Activated naive CD4-positive, alpha-beta T cell treated with anti-CD3 and anti-CD28 coated beads, Interleukin-2, amount 50 U/mL, for 24 hours (primary cell): Measurements from ENCODE around the gene ZP1.

Experiments used
- H3K27ac Mint-ChIP-seq: one replicate; pipeline ENCODE4 v1.8.0; 2021; ENCODE audit warnings: mild to moderate bottlenecking, mixed read lengths
- H3K27me3 Mint-ChIP-seq: one replicate; pipeline ENCODE4 v1.8.0; 2021; ENCODE audit warnings: mixed read lengths
- H3K36me3 Mint-ChIP-seq: one replicate; pipeline ENCODE4 v1.8.0; 2021; ENCODE audit warnings: mixed read lengths
- H3K4me1 Mint-ChIP-seq: one replicate; pipeline ENCODE4 v1.8.0; 2021; ENCODE audit warnings: mixed read lengths
- H3K4me3 Mint-ChIP-seq: one replicate; pipeline ENCODE4 v1.8.0; 2021; ENCODE audit warnings: mild to moderate bottlenecking, mixed read lengths
- H3K9me3 Mint-ChIP-seq: one replicate; pipeline ENCODE4 v1.8.0; 2021; ENCODE audit warnings: mixed read lengths

The ZP1 gene

DNA sequence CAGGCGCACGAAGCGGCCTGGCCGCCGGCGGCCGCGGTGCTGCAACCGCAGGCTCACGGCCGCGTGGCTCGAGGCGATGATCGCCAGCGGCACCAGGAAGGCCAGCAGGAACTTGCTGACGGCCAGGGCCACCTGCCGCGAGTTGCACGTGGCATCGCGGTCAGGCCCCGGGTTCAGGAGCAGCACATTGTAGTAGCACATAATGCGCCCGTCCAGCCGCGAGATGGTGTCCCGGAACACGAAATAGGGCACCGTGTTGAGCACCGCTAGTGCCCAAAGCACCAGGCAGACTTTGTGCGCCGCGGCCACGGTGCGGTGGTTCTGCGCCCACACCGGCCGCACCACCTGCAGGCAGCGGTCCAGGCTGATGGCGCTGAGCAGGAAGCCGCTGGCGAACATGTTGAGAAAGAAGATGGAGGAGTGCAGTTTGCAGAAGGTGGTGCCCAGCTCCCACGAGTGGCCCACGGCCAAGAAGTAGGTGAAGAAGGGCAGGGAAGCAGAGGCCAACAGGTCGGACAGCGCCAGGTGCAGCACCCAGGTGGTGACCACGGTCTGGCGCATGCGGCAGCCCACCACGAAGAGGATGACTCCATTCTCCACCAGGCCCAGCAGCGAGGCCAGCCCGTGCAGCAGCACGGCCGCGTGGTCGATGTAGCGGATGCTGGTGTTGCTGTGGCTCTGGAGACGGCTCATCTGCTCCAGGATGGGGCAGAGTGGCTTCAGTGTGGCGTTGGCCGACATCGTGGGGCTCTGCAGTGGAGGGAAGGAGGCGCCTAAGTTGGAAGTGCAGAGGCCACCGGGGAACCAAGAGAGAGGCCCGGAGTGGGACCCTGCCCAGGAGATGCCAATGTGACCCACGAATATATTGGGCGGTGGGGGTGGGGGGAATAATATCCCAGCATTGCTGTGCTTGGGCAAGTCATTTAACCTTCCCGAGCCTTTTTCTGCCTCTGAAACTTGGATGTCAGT lies 14.1 kb upstream of the ZP1 start:
- H3K4me1 Mint-ChIP-seq = peaks cover 6% of the 10 kb centered on the region
- peaks cover 16% of the 10 kb centered on the region for H3K36me3 Mint-ChIP-seq

DNA sequence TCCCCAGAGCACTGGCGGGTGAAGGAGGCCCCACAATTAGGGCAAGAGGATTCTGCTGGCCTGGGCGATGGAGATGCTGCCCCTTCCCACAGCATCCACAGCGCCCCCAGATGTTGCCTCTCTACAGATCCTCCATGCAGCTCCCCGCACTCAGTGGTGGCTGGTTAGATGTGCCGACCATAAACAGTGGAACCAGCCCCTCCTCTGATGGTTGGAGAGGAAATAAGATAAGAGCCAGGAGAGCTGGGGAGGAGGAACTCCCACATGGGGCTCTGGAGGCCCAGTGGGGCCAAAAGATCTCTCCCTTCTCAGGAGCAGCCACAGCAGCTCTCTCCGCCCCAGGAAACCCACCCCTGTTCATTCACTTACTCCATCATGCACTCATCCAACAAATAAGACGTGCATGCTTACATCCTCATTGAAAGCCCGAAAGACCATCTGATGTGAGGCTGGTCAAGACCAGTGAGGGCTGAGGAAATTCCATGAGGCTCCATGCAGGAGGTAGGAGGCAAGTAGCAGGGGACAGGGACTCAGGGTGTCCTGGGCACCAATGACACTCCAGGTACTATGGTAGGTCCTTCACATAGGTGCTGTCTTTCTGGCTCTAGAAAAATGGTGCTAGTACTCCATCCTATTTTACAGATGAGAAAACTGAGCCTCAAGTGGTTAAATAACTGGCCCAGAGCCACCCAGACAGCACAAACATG lies 13.0 kb upstream of the ZP1 start:
- H3K36me3 Mint-ChIP-seq = peaks cover 11% of the 10 kb centered on the region
- no peaks in the 10 kb centered on the region for H3K27me3 Mint-ChIP-seq
- H3K9me3 Mint-ChIP-seq = no peaks in the 10 kb centered on the region
- peaks cover 16% of the 10 kb centered on the region for H3K4me1 Mint-ChIP-seq
- H3K4me3 Mint-ChIP-seq = no peak overlapping the region
- H3K27ac Mint-ChIP-seq = no peak overlapping the region

More for the DNA sequence above, 14.1 kb upstream of the ZP1 start:
- no peak overlapping the region for H3K4me3 Mint-ChIP-seq
- no peak overlapping the region for H3K27ac Mint-ChIP-seq
- H3K27me3 Mint-ChIP-seq = no peaks in the 10 kb centered on the region
- no peaks in the 10 kb centered on the region for H3K9me3 Mint-ChIP-seq

DNA sequence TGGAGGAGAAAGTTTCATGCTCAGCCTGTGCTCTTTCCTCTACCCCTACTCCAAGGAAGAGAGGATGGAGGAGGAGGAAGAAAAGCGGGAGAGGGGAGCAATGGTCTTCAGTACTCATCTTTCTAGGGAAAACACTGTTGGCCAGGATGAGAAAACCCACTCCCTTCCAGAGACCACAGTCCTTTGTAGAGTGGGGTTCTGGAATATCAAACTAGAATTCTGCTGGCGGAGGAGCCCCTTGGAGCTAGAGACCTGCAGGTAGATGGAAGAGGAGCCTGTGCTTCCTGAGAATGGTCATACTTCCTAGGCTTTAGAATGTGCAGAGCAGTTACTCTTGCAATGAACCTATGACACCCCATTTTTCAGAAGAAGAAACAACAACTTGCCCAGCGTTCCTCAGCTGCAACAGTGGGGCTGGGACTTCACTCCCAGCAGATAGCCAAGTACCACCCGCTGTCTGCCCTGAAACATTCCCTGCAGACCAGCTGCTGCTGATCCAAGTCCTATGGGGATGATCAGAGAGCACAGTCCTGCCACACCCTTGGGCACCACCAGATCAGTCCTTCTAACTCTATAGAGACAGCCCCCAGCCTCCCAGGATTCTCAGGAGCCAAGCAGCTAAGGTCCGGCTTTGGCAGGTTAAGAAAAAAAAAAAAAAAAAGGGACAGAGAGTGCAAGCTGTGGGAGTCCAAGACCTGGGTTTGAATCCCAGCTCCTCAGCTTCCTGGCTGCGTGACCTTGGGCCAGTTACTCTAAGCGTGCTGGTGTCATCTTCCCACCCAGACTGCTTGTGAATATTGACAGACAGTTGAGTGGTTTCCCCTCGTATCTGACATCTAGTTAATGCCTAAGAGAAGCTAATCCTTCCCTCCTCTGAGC lies 12.3 kb upstream of the ZP1 start:
- no peaks in the 10 kb centered on the region for H3K9me3 Mint-ChIP-seq
- no peak overlapping the region for H3K27ac Mint-ChIP-seq
- H3K36me3 Mint-ChIP-seq = peaks cover 8% of the 10 kb centered on the region
- no peak overlapping the region for H3K4me3 Mint-ChIP-seq
- peaks cover 17% of the 10 kb centered on the region for H3K4me1 Mint-ChIP-seq
- H3K27me3 Mint-ChIP-seq = no peaks in the 10 kb centered on the region

DNA sequence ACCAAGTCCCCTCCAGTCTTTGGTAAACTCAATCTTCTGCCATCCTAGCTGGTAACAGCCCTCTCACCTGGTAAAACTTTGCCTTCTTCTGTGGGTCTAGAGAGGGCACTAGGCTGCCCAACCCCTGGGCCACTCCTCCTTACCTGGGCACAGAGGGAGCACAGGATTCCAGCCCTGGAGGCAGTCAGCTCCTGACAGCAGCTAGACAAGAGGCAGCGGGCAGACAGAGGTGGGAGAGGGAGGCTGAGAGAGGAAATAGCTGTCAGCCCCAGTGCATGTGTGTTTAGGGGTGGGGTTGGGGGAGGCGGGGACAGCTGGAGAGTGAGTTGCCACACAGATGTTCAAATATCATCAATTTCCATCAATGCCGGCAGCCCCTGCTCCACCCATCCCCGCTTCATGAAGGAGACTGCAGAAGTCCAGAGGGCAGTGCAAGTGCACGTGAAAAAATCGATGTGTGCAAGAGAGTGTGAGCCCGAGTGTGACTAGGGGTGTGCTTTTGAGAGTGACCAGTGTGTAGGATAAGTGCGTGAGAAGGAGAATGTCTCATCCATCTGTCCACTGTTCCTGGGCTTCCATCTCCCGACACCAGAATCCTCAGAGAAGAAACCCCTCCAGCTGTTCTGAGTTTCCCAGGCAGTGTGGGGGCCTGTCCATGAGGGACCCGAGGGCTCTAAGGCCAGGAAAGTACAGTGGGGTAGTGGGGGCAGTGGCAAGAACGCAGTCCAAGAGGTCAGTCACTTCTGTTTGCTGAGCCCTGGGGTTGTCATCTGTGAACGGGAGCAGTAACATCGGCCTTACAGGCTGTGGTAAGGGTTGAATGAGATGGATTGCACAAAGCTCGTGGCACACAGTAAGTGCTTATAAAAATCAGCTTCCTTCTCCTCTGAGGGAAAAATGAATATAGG lies 11.4 kb upstream of the ZP1 start, which contains the start of gene PTGDR2:
PTGDR2 (minus strand) TSS at position 225 of the 908 bp plus-strand sequence. CDS start 2,228 bp downstream, outside the sequence.
- Mint-ChIP-seq H3K4me3 (no peak within 1 kb of the TSS), H3K36me3 (peaks cover 3% of the 10 kb centered on the region), H3K4me1 (peaks cover 17% of the 10 kb centered on the region), H3K27ac (no peak within 1 kb of the TSS), H3K9me3 (no peaks in the 10 kb centered on the region), H3K27me3 (no peaks in the 10 kb centered on the region)

- H3K27me3 Mint-ChIP-seq = no peaks in the 10 kb centered on the region
- no peaks in the 10 kb centered on the region for H3K36me3 Mint-ChIP-seq
- H3K9me3 Mint-ChIP-seq = no peaks in the 10 kb centered on the region
- H3K27ac Mint-ChIP-seq = no peak overlapping the region
- peaks cover 17% of the 10 kb centered on the region for H3K4me1 Mint-ChIP-seq
- H3K4me3 Mint-ChIP-seq = no peak overlapping the region
Observed at GRCh38 chr11:60857378-60858232, 9.7 kb upstream of the ZP1 start.

- Mint-ChIP-seq H3K9me3 (no peaks in the 10 kb centered on the region), H3K27ac (peak overlapping the region; percentile 15), H3K27me3 (no peaks in the 10 kb centered on the region), H3K36me3 (no peaks in the 10 kb centered on the region), H3K4me3 (no peak overlapping the region), H3K4me1 (peaks cover 17% of the 10 kb centered on the region)
Observed at GRCh38 chr11:60858236-60858635, 9.1 kb upstream of the ZP1 start.

- Mint-ChIP-seq H3K4me3 (no peak overlapping the region), H3K27me3 (no peaks in the 10 kb centered on the region), H3K9me3 (no peaks in the 10 kb centered on the region), H3K27ac (no peak overlapping the region), H3K4me1 (peaks cover 17% of the 10 kb centered on the region), H3K36me3 (no peaks in the 10 kb centered on the region)
Observed at GRCh38 chr11:60858731-60859464, 8.4 kb upstream of the ZP1 start.

DNA sequence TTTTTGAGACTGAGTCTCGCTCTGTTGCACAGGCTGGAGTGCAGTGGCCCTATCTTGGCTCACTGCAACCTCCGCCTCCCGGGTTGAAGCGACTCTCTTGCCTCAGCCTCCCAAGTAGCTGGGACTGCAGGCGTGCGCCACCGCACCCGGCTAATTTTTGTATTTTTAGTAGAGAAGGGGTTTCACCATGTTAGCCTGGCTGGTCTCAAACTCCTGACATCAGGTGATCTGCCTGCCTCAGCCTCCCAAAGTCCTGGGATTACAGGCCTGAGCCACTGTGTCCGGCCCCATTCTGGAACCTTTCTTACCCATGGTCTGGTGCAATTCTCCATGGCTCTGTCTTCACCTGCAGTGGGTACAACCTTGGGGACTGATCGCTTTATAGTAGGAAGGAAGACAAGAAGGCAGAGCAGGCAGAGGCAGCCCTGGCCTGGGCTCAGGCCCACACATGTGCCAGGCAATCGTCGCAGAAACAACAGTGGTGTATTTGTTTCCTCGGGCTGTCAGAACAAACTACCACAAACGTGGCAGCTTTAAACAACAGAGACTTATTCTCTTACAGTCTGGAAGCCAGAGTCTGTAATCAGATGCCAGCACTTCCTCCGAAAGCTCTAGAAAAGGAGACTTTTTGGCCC lies 7.6 kb upstream of the ZP1 start:
- Mint-ChIP-seq H3K27me3 (no peaks in the 10 kb centered on the region), H3K4me1 (peaks cover 17% of the 10 kb centered on the region), H3K36me3 (no peaks in the 10 kb centered on the region), H3K27ac (no peak overlapping the region), H3K9me3 (no peaks in the 10 kb centered on the region), H3K4me3 (no peak overlapping the region)

DNA sequence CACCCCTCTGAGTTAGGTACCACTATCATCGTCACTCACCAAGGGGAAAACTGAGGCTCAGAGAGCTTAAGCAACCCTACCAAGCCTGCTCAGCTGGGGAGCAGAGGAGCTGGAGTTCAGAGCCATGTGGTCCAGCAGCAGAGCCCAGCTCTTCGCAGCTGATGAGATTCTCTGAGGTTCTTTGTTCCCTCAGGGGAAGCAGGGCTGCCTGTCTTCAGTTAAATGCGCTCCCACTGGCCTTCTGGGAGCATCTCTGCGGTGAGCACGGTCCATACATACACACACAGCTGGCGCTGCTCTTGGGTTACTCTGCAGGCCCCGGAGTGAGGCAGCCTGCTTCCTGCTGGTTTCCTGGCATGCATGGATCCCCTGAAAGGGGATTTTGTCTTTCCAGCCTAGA lies 6.4 kb upstream of the ZP1 start:
- Mint-ChIP-seq H3K27ac (no peak overlapping the region), H3K4me3 (no peak overlapping the region), H3K4me1 (peaks cover 17% of the 10 kb centered on the region), H3K36me3 (no peaks in the 10 kb centered on the region), H3K27me3 (no peaks in the 10 kb centered on the region), H3K9me3 (no peaks in the 10 kb centered on the region)

- Mint-ChIP-seq H3K9me3 (no peaks in the 10 kb centered on the region), H3K4me1 (peaks cover 17% of the 10 kb centered on the region), H3K27ac (no peak overlapping the region)
Observed at GRCh38 chr11:60862171-60862570, 5.2 kb upstream of the ZP1 start.

DNA sequence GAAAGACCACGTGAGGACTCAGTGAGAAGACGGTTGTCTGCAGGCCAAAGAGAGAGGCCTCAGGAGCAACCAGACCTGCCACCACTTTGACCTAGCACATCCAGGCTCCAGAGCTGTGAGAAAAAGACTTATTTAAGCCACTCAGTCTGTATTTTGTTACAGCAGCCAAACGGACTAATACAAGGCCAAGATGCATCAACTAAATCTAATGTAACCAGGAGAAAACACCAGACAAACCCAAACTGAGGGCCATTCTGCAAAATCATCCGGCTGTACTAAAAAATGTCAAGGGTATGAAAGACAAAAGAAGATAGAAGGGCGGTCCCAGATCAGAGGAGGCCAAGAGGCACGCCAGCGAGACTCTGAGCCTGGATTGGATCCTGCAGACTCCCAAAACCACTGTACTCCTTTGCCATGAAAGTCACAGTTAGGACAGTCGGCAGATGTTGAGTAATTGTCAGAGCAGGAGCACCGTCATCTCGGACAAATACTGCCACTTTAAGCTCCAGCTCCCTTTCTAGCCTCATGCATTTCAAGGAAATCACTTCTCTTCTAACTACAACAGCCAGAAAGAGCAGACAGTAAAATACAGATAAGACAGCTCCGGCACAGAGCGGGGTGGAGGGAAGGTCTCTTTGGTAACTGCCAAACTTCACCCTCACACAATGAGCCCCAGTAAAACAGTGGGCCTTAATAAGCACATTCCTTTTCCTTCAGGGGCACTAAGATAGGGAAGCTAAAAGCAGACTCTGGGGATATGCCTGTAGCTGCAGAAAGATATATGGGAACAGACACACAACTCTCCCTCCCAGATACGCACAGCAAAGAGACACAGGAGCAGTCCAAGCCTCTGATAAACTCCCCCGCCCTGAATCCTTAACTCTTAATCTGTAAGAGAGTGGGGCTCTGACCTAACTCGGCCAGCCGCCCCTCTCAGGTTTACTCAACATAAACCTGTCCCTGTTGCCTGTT lies 3.5 kb upstream of the ZP1 start:
- Mint-ChIP-seq H3K4me1 (peaks cover 6% of the 10 kb centered on the region), H3K9me3 (no peaks in the 10 kb centered on the region), H3K27ac (peak overlapping the region; percentile 13), H3K36me3 (no peaks in the 10 kb centered on the region), H3K4me3 (no peak overlapping the region), H3K27me3 (no peaks in the 10 kb centered on the region)

More at GRCh38 chr11:60862171-60862570, 5.2 kb upstream of the ZP1 start:
- Mint-ChIP-seq H3K36me3 (no peaks in the 10 kb centered on the region), H3K27me3 (no peaks in the 10 kb centered on the region), H3K4me3 (no peak overlapping the region)
